VCaP (cell line): ENCODE data around the gene SERPINB4.
"Not testable (repeated sequence)": the region's sequence is repeated elsewhere in the genome, so short reads cannot be mapped to it uniquely, and the experiment has no call there.

Experiments
- H3K27ac ChIP-seq: fragments of 450-650 bp; 2 replicates; pipeline ENCODE4 v1.5.1; 2017
- CTCF ChIP-seq: fragments of 450-650 bp; conservative IDR thresholded peaks from 2 replicates; pipeline ENCODE4 v1.5.1; 2017; ENCODE audit warnings: mild to moderate bottlenecking, moderate library complexity

Gene SERPINB4

GRCh38 chr18:63677500-63678225 lies 33.6 kb upstream of the SERPINB4 start:
- no peak overlapping the region for H3K27ac ChIP-seq

GRCh38 chr18:63676526-63677323 lies 32.7 kb upstream of the SERPINB4 start:
- TF ChIP-seq CTCF = peak; percentile 80
- no peak overlapping the region for H3K27ac ChIP-seq

More at GRCh38 chr18:63677500-63678225, 33.6 kb upstream of the SERPINB4 start:
- TF ChIP-seq CTCF = no peak

GRCh38 chr18:63664571-63664970 lies 20.5 kb upstream of the SERPINB4 start:
- no peak for TF ChIP-seq CTCF
- H3K27ac ChIP-seq = no peak overlapping the region

GRCh38 chr18:63661750-63662149 lies 17.7 kb upstream of the SERPINB4 start, which contains the start of gene SERPINB3:
Gene SERPINB3, minus strand, starts transcription at chr18:63661893. Its CDS starts 677 bp downstream, at chr18:63661216.
- H3K27ac ChIP-seq = not testable (repeated sequence)

DNA sequence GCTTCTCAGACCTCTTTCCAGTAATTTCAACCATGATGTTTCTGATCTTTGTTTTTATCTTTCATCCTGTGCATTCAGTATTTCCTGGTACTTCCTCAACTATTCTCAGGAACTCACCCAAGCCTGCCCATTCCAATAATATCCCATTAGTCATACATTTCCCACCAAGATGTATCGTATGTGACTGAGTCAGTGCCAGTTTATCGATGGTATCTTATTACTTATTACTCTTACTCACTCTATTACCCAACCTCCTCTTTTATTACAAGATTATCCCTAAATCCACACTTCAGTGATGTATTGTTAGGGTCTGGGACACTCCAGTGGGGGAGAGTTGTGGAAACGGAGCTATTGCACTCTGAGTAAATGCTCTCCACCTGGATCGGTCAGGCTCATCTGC lies 14.9 kb upstream of the SERPINB4 start:
- H3K27ac ChIP-seq = not testable (repeated sequence)

DNA sequence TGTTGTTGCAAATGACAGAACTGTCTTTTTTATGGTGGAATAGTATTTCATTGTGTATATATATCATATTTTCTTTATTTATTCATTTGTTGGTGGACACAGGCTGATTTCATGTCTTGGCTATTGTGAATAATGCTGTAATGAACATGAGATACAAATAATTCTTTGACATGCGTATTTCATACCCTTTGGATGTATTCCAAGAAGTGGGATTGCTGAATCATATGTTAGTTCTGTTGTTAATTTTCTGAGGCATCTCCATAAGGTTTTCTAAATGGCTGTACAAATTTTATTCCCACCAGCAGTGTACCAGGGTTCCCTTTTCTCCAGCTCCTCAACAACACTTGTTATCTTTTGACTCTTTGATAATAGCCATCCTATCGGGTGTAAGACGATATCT lies 6.2 kb upstream of the SERPINB4 start:
- H3K27ac ChIP-seq = not testable (repeated sequence)

- H3K27ac ChIP-seq = no peak overlapping the region
- no peak for TF ChIP-seq CTCF
Measured at GRCh38 chr18:63648241-63648640, 4.2 kb upstream of the SERPINB4 start.

- TF ChIP-seq CTCF = no peak
Measured at GRCh38 chr18:63646936-63647335, 2.9 kb upstream of the SERPINB4 start.

DNA sequence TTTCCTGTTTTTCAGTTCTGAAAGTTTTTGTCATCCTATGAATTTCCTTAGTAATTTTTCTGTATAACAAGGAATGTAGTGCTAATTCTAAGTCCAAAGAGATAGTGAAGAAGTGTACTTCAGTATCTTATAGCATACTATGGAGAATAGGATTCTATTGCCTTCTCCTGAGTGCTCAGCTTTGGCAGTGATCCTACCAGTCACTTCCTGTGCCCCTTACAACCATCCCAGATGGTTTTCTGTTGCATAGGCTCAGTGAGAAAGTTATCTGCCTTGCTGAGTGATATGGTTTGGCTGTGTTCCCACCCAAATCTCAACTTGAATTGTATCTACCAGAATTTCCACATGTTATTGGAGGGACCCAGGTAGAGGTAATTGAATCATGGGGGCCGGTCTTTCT lies 638 bp upstream of the SERPINB4 start:
- H3K27ac ChIP-seq = not testable (repeated sequence)

More at GRCh38 chr18:63646936-63647335, 2.9 kb upstream of the SERPINB4 start:
- H3K27ac ChIP-seq = no peak overlapping the region

DNA sequence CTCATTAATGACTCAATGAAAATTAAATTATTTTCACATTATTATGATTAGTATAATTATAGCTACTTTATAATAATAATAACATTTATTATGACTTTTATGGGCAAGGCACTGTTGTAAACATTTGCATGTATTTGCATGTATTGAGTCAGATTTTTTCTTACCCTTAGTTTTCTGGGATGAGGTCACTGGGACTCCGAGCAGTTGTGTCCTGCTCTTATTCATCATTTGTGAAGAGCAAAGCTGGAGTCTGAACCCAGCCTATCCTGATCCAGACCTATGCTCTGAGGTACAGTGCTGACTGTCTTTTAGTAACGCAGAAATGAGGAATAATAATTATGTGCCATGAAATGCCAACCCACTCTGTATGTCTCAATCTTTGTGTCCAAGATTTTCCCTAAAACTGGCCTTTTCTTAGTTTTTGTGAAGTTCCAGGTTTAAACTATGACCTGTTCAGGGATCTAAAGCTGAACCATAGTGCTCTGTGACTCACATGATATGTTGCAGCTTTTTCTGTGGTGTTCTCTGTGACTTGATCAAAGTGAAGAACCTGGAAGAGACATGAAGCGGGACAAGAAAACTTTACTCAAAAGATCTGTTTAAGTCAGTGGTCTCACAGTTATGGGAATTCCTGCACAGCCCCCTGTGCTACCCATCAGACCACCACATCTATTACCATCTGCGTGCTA lies 1.2 kb downstream of the SERPINB4 start:
- not testable (repeated sequence) for H3K27ac ChIP-seq

- H3K27ac ChIP-seq = not testable (repeated sequence)
Measured at GRCh38 chr18:63641157-63641680, 2.8 kb downstream of the SERPINB4 start.
